ENCODE data around the gene CNKSR2.

The CNKSR2 gene

GRCh38 chrX:21374163-21374993 lies at the start of gene CNKSR2:
Gene CNKSR2, plus strand, starts transcription at chrX:21374418. Its CDS starts 480 bp downstream, at chrX:21374898.
- no peak for DNase-seq

GRCh38 chrX:21354725-21355124 lies 19.5 kb upstream of the CNKSR2 start:
- DNase-seq: no peak

- no peak for DNase-seq
Measured at GRCh38 chrX:21355831-21356230, 18.4 kb upstream of the CNKSR2 start.

GRCh38 chrX:21369613-21370012 lies 4.6 kb upstream of the CNKSR2 start:
- DNase-seq: no peak

- no peak for DNase-seq
Measured at GRCh38 chrX:21373001-21373400, 1.2 kb upstream of the CNKSR2 start.

- no peak for DNase-seq
Measured at GRCh38 chrX:21373637-21374162, 518 bp upstream of the CNKSR2 start.

GRCh38 chrX:21374994-21375707 lies 933 bp downstream of the CNKSR2 start:
- no peak for DNase-seq

- no peak for DNase-seq
Measured at GRCh38 chrX:21375708-21376009, 1.4 kb downstream of the CNKSR2 start.

- no peak for DNase-seq
Measured at GRCh38 chrX:21376636-21377035, 2.4 kb downstream of the CNKSR2 start.

- no peak for DNase-seq
Measured at GRCh38 chrX:21379991-21380390, 5.8 kb downstream of the CNKSR2 start.

- DNase-seq: no peak
Measured at GRCh38 chrX:21382715-21383114, 8.5 kb downstream of the CNKSR2 start.

- DNase-seq: no peak
Measured at GRCh38 chrX:21383546-21383945, 9.3 kb downstream of the CNKSR2 start.

- no peak for DNase-seq
Measured at GRCh38 chrX:21384178-21384577, 10.0 kb downstream of the CNKSR2 start.

- DNase-seq: no peak
Measured at GRCh38 chrX:21394792-21395191, 20.6 kb downstream of the CNKSR2 start.

GRCh38 chrX:21398426-21398825 lies 24.2 kb downstream of the CNKSR2 start:
- no peak for DNase-seq

- DNase-seq: no peak
Measured at GRCh38 chrX:21400408-21401121, 26.3 kb downstream of the CNKSR2 start.

GRCh38 chrX:21408307-21408706 lies 34.1 kb downstream of the CNKSR2 start:
- DNase-seq: no peak

- no peak for DNase-seq
Measured at GRCh38 chrX:21408788-21409187, 34.6 kb downstream of the CNKSR2 start.

- no peak for DNase-seq
Measured at GRCh38 chrX:21412029-21412428, 37.8 kb downstream of the CNKSR2 start.

- DNase-seq: peak; percentile 1
Measured at GRCh38 chrX:21412883-21413282, 38.7 kb downstream of the CNKSR2 start.

GRCh38 chrX:21427086-21427485 lies 52.9 kb downstream of the CNKSR2 start:
- no peak for DNase-seq

GRCh38 chrX:21437036-21437435 lies 62.8 kb downstream of the CNKSR2 start:
- no peak for DNase-seq

- no peak for DNase-seq
Measured at GRCh38 chrX:21438792-21439191, 64.6 kb downstream of the CNKSR2 start.

- no peak for DNase-seq
Measured at GRCh38 chrX:21440911-21441310, 66.7 kb downstream of the CNKSR2 start.

All from HCEC 1CT (cell line).